22Rv1 (cell line): Measurements from ENCODE around the gene VKORC1L1.
"Not testable (repeated sequence)": the region's sequence is repeated elsewhere in the genome, so short reads cannot be mapped to it uniquely, and the experiment has no call there.

Source experiments
- CTCF ChIP-seq: fragments of 450-650 bp; IDR thresholded peaks from 2 replicates; pipeline ENCODE4 v1.5.1; 2017; ENCODE audit warnings: mild to moderate bottlenecking
- ZFX ChIP-seq: fragments of 450-650 bp; IDR thresholded peaks from 2 replicates; pipeline ENCODE4 v1.6.1; 2017; ENCODE audit warnings: antibody characterized with exemption, borderline replicate concordance

GRCh38 chr7:65853426-65853825 is 19.4 kb upstream of the VKORC1L1 start:
- TF ChIP-seq CTCF, ZFX: not testable (repeated sequence)
